ENCODE results near the gene TAPBPL. TPM values are rescaled to one million over a fixed set of nuclear protein-coding genes. Genes with fewer than 3 reads are reported as not detected.
"Not testable (repeated sequence)": the region's sequence is repeated elsewhere in the genome, so short reads cannot be mapped to it uniquely, and the experiment has no call there.

The TAPBPL gene
- total and polyA plus RNA-seq, 7 donors: 14.4 to 36.0 (median 26.7) TPM

DNA sequence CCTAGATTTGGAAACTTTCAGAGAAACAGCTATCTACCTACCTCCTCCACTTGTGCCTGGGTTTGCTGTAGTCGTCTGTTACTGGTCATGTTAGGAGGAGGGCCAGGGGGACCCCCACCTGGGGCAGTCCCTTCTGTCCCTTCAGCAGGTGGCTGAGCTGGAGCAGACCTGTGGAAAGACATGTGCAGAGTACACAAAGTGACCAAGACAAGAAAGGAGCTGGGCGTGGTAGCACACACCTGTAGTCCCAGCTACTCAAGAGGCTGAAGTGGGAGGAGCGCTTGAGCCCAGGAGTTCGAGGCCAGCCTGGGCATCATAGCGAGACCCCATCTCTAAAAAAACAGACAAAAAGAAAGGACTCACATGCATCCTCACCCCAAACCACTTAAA lies 14.3 kb downstream of the TAPBPL start:
- peaks cover 23 to 53% (median 37%) of the 10 kb centered on the region in 4 donors for H3K36me3 ChIP-seq
- TF ChIP-seq POLR2A (IDR thresholded peaks at IDR 0.05) (no peak), POLR2AphosphoS5 (IDR thresholded peaks at IDR 0.05) (no peak), EP300 (IDR thresholded peaks at IDR 0.05) (no peak)
- TF ChIP-seq, protein P1, sequence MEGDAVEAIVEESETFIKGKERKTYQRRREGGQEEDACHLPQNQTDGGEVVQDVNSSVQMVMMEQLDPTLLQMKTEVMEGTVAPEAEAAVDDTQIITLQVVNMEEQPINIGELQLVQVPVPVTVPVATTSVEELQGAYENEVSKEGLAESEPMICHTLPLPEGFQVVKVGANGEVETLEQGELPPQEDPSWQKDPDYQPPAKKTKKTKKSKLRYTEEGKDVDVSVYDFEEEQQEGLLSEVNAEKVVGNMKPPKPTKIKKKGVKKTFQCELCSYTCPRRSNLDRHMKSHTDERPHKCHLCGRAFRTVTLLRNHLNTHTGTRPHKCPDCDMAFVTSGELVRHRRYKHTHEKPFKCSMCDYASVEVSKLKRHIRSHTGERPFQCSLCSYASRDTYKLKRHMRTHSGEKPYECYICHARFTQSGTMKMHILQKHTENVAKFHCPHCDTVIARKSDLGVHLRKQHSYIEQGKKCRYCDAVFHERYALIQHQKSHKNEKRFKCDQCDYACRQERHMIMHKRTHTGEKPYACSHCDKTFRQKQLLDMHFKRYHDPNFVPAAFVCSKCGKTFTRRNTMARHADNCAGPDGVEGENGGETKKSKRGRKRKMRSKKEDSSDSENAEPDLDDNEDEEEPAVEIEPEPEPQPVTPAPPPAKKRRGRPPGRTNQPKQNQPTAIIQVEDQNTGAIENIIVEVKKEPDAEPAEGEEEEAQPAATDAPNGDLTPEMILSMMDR (IDR thresholded peaks at IDR 0.05): no peak
- H3K9me3 ChIP-seq: no peaks in the 10 kb centered on the region
- WGBS, 2 donors: 78 to 88% methylated on average over 5 of the region's 5 CpGs
- H3K27me3 ChIP-seq: no peaks in the 10 kb centered on the region
- no peak overlapping the region for H3K4me3 ChIP-seq
- H3K4me1 ChIP-seq: peaks cover 0 to 40% (median 30%) of the 10 kb centered on the region in 4 donors
- H3K27ac ChIP-seq: peak overlapping the region in 1 of 4 donors; percentile 27
- intact Hi-C loops (cut with DNase I): no loop called here
- DNase-seq: no peak

DNA sequence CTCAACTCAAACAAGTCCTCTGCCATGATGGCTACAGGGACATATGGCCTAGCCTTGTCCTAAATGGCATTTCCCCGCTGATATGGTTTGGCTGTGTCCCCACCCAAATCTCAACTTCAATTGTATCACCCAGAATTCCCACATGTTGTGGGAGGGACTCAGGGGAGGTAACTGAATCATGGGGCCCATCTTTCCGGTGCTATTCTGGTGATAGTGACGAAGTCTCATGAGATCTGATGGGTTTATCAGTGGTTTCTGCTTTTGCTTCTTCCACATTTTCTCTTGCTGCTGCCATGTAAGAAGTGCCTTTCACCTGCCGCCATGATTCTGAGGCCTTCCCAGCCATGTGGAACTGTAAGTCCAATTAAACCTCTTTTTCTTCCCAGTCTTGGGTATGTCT lies 14.9 kb downstream of the TAPBPL start:
- Histone ChIP-seq H3K36me3 (peaks cover 19 to 47% (median 31%) of the 10 kb centered on the region in 4 donors), H3K4me1 (peaks cover 0 to 39% (median 33%) of the 10 kb centered on the region in 4 donors), H3K27ac (peak overlapping the region in 1 of 4 donors; percentile 27)
- 75 to 96% methylated on average over 4 of the region's 4 CpGs for WGBS, 2 donors
- DNase-seq; H3K27me3 ChIP-seq; H3K9me3 ChIP-seq; H3K4me3 ChIP-seq; intact Hi-C loops (cut with DNase I): not testable (repeated sequence)

DNA sequence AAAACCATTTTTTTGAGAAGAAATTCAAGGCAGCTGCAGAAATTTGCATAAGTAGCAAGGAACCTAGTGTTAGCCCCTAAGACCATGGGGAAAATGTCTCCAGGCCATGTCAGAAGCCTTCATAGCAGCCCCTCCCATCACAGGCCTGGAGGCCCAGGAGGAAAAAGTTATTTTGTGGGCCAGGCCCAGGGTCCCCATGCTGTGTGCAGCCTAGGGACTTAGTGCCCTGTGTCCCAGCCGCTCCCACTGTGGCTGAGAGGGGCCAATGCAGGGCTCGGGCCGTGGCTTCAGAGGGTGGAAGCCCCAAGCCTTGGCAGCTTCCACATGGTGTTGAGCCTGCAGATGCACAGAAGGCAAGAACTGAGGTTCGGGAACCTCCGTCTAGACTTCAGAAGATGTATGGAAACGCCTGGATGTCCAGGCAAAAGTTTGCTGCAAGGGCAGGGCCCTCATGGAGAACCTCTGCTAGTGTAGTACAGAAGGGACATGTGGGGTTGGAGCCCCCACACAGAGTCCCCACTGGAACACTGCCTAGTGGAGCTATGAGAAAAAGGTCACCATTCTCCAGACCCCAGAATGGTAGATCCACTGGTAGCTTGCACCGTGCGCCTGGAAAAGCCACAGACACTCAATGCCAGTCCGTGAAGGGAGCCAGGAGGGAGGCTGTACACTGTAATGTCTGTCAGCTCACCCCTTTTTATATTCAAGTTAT lies 15.9 kb downstream of the TAPBPL start:
- H3K9me3 ChIP-seq; H3K27me3 ChIP-seq; intact Hi-C loops (cut with DNase I); H3K4me3 ChIP-seq; DNase-seq: not testable (repeated sequence)
- Histone ChIP-seq H3K36me3 (peaks cover 19 to 37% (median 22%) of the 10 kb centered on the region in 4 donors), H3K4me1 (peaks cover 0 to 39% (median 33%) of the 10 kb centered on the region in 4 donors), H3K27ac (peak overlapping the region in 1 of 4 donors; percentile 90)
- WGBS, 2 donors: 86 to 93% methylated on average over 9 of the region's 9 CpGs

DNA sequence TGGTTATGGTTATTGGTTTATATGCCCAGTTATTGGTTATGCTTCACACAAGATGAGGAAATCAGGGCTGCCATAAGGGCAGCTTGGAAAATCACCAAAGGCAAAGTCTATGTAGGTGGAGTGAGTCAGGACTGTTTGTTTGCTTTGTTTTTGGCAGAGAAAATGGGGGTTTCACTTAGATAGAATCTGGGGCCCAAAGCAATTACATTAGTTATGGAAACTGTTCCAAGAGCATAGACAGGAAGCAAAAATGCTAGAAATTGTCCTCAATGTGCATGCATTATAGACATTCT lies 16.4 kb downstream of the TAPBPL start:
- Histone ChIP-seq H3K4me1 (peaks cover 0 to 39% (median 33%) of the 10 kb centered on the region in 4 donors), H3K27me3 (no peaks in the 10 kb centered on the region), H3K27ac (peak overlapping the region in 2 of 4 donors; percentile 90), H3K9me3 (no peaks in the 10 kb centered on the region), H3K36me3 (peaks cover 16 to 32% (median 18%) of the 10 kb centered on the region in 4 donors), H3K4me3 (no peak overlapping the region)
- TF ChIP-seq EP300 (IDR thresholded peaks at IDR 0.05) (no peak), POLR2A (IDR thresholded peaks at IDR 0.05) (no peak), POLR2AphosphoS5 (IDR thresholded peaks at IDR 0.05) (no peak)
- TF ChIP-seq, protein P1 (IDR thresholded peaks at IDR 0.05): no peak
- no peak for DNase-seq
- intact Hi-C loops (cut with DNase I): no loop called here

DNA sequence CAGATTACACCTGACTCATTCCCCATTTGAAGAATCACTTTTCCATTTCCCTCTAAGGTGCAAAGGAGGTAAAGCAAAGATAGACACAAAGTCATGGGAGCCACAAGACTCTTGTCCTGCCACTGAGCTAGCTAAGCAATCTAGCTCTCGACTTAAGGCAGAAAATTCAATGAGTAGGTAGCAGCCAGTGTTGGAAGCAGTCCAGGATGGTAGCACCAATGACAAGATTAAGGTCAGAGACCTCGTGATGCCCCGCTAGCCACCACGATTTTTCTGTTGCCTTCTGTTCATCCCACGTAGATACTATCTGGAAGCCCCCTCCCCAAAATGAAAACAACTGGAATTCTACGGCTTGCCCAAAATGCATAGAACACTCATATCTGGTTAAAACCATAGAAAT lies 17.2 kb downstream of the TAPBPL start:
- DNase-seq: no peak
- H3K27me3 ChIP-seq: no peaks in the 10 kb centered on the region
- H3K36me3 ChIP-seq: peaks cover 7 to 24% (median 9%) of the 10 kb centered on the region in 4 donors
- intact Hi-C loops (cut with DNase I): no loop called here
- H3K4me3 ChIP-seq: peak overlapping the region in 3 of 4 donors; percentile 63 to 81 (median 79)
- 69 to 80% methylated on average over 6 of the region's 6 CpGs for WGBS, 2 donors
- H3K9me3 ChIP-seq: no peaks in the 10 kb centered on the region
- no peak for TF ChIP-seq POLR2AphosphoS5 (IDR thresholded peaks at IDR 0.05)
- no peak for TF ChIP-seq POLR2A (IDR thresholded peaks at IDR 0.05)
- no peak for TF ChIP-seq EP300 (IDR thresholded peaks at IDR 0.05)
- TF ChIP-seq, protein P1 (IDR thresholded peaks at IDR 0.05): no peak
- H3K27ac ChIP-seq: peak overlapping the region; percentile 89 to 92 (median 90)
- H3K4me1 ChIP-seq: peaks cover 0 to 39% (median 33%) of the 10 kb centered on the region in 4 donors

Data from sigmoid colon (tissue), 7 donors.